ENCODE results near the gene GPHN.

The GPHN gene

DNA sequence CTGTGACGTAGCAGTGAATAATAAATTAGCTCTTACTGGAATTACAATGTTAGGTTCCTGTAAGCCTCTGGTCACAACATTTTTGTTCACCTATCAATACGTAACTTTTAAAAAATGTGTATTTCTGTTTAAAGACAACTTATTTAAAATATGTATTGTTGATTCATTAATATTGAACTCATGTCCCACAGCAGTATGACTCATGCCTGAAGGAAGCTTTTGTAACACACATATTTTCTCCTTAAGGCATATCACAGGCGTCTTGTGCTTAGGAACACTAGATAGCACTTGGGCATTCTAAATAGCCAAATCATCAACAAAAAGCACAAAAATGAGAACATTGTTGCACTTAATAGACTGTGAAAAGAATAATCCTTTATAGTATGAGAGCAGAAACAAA, 92.5 kb downstream of the GPHN start:
- no peak for DNase-seq (ENCODE audit: low spot score)

DNA sequence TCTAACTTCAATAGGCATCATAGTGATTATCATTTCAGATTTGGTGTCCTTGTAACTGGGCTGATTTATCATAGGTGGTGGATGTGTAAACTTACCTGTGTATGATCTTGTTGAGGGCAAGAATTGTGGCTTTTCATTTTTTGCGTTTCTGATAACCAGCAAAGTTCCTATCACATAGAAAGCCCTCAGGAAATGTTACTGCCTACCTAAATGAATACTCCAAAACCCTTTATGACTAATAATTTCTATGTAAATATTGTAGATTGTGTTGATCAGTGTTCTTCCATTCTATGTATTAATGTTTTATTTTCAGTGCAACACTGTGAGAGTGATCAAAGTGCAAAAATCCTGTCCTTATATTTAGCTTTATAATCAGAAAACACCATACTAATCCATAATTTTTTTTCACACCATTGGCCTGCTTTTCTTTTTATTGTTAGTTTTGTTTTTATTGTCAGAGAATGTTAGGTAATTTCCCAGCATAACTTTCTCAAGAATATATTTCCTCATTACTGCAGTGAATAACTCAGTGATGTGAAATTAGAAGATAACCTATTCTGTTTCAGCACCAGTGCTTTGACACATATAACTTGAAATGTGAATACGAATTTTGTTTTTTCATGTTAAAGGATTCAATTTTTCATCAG, 94.1 kb downstream of the GPHN start:
- DNase-seq (ENCODE audit: low spot score), result no peak

DNA sequence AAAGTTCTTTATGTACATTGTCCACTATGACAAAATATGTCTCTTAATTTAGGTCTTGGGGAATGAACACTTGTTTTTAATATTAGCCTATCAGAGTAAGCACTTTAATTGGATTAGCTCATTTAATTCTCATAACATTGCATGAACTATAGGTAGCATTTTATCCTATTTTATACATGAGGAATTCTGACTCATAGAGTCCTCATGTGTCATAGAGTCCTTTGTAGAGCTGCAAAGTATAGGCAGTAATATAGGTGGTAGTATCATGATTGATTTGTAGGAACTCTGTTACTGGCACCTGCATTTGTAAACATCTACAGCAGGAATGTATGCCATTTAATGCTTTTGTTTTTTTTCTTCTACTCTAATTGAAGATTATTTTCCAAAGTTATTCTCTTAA, 96.0 kb downstream of the GPHN start:
- no peak for DNase-seq (ENCODE audit: low spot score)

DNA sequence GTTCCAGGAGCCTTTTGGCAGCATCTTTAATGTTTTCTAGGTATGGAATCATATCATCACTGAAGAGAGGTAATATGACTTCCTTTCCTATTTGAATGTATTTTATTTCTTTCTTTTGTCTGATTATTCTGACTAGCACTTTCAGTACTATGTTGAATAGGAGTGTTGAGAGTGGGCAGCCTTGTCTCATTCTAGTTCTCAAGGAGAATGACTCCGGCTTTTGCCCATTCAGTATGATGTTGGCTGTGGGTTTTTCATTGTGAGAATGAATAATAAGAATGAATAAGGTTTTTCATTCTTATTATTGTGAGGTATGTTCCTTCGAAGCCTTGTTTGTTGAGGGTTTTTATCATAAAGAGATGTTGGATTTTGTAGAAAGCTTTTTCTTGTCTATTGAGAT, 98.9 kb downstream of the GPHN start:
- DNase-seq (ENCODE audit: low spot score), result no peak

DNA sequence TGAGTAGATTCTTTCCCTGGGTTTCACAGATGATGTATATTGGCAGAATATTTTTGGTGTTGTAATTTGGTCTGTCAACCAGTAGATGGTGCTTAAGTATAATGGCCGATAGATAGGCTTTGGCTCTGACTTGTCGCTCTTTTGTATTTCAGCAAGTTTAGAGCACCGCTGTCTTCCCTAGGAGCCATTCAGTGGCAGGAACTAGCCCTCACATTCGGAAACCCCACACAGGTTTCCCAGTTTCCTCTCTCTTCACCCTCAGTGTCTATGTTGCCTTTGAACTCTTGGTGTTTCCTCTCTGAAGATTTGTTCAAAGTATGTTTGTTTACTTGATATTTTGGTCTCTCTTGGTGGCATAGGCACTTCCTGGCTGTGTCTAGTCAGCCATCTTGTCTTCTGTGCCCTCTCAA, 102.2 kb downstream of the GPHN start:
- no peak for DNase-seq (ENCODE audit: low spot score)

DNA sequence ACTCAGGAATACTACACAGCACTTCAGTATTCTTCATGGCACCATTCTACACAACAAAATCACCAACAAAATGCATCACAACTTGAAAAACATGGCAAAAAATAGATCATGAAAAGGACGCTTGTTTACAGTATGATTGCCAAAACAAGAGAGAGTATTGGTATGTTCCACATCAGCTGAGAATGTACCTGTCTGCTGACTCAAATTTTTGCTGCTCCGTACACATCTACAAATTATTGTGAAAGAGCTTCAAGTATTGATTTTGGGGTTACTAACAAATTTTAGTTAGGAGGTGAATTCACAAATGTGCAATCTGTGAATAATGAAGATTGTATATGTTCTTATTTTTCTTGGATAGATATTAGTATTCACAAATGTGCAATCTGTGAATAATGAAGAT, 105.4 kb downstream of the GPHN start:
- no peak for DNase-seq (ENCODE audit: low spot score)

DNA sequence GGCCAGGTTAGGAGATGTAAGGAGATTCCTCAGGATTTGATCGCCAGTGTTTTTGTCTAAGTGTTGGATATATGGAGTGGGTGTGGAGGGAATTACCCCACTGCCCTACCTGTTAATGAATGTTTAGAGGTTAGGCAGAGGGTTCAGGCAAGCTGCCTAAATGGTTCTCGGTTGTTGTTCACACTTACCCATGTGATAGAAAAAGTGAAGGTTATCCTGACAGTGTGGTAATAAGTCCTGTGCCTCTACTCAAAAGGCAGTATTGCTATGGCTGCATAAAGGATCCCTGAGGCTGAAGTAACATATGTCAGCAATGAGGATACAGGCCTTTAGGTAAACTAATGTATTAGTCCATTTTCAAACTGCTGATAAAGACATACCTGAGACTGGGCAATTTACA, 112.0 kb downstream of the GPHN start:
- no peak for DNase-seq (ENCODE audit: low spot score)

DNA sequence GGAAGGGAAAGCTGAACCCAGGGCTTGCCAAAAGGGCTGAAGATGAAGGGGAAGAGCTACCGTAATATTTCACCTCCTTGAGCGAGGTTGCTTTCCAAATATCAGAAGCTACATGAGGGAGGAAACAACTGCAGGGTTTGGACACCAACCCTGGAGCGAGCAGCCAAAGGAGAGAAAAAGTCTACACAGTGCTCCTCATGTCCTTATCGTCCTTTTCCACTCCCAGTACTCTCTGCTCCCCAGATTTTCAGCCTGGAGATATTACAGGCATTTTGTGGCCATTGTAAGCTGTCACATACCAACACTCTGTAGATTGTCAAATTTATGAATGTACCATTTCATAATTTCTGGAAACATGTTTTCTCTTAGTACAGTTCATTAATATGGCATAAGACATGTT, 115.9 kb downstream of the GPHN start:
- DNase-seq (ENCODE audit: low spot score), result no peak

DNA sequence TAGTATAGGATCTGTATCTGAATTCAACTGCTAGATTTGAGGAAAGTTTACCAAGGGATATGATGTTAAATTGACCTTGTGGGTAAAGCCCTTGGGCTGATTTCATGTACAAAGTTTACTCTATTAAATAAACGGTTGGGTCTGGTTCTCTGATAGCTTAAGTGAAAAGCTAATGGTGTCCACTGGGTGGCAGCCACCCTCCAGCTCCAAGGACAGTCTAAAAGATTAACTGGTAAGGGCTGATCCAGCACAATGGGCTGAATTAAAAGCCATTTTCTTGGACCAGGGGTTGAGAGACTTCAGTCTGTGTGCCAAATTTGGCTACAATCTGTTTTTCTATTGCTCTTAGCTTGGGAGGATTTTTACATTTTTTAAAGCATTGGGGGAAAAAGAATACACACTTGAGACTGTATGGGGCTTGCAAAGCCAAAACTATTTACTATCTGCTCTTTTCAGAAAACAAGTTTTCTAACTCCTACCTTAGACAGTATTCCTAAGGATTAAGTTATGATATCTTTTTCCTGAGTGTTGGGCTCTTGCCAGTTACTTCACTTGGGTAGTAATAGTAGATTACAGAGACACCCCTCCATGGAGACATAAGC, 116.5 kb downstream of the GPHN start:
- no peak for DNase-seq (ENCODE audit: low spot score)

DNA sequence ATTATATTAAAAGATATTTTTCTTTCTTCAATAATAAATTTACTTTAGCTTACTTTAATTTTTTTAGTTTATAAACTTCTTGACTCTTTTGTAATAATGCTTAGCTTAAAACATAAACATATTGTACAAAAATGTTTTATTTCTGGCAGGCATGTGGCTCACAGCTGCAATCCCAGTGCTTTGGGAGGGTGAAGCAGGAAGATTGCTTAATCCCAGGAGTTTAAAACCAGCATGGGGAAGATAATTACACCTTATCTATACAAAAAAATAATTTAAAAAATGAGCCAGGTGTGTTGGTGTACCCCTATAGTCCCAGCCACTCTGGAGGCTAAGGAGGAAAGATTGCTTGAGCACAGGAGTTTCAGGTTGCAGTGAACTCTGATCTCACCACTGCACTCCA, 120.7 kb downstream of the GPHN start:
- DNase-seq (ENCODE audit: low spot score), result no peak

DNA sequence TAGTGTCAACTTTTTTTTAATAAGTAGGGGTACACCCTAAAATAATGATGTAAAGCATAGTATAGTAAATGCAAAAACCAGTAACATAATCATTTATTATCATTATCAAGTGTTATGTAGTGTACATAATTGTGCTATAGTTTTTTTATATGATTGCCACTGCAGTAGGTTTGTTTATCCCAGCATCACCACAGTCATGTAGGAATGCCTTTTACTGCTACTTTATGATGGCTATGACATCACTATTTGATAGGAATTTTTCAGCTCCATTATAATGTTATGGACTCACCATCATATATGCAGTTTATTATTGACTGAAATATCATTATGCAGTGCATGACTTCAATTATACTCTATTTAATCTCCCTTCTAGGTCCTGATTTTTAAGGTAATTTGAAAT, 121.6 kb downstream of the GPHN start:
- no peak for DNase-seq (ENCODE audit: low spot score)

DNA sequence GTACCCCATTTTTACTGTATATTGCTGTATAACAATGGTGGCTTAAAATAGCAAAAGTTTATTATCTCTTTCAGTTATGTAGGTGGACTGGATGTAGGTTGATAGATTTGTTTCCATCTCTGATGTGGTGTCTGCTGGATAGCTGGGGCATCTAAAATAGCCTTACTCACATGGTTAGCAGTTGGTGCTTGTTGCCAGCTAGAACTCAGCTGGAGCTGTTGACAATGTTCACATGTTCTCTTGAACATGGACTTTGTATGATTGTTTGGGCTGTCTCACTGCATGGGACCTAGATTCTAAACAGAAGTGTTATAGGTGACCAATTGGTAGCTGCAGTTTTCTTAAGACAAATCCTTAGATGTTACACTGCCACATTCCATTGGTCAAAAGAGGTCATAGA, 126.9 kb downstream of the GPHN start:
- DNase-seq (ENCODE audit: low spot score), result no peak

DNA sequence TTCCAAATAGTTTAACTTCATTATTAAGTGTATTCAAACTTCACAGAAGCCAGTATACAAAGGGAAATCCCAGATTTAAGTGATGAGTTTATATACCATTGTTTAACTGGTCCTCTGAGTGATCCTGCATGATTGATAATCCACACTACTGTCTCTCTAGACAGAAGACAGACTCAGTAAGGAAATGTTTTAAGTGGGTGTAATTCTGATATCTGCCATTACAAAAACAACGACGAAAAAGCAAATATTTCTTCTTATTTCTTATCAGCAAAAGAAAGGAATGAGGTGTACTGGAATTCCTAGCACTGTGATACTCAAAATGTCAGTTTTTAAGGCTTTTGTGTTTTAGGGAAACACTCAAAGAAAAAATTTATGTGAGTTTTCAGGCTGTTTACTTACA, 127.5 kb downstream of the GPHN start:
- no peak for DNase-seq (ENCODE audit: low spot score)

DNA sequence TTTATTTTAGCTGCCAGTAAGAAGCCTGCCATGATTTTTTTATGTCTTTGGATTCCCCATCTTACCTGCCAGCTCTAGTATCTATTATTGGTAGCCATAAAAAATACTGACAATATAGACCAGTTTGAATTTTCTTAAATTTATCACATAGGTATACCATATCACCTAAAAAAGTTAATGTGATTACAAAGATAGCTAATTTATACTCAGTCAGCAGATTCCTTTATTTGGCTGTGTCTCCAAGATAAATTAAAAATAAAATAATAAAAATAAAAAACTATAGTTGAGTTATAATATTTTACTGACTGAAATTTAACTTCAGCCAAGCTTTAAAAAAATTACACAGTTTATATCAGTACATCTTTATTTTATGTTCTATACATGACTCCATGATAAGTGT, 128.3 kb downstream of the GPHN start:
- no peak for DNase-seq (ENCODE audit: low spot score)

DNA sequence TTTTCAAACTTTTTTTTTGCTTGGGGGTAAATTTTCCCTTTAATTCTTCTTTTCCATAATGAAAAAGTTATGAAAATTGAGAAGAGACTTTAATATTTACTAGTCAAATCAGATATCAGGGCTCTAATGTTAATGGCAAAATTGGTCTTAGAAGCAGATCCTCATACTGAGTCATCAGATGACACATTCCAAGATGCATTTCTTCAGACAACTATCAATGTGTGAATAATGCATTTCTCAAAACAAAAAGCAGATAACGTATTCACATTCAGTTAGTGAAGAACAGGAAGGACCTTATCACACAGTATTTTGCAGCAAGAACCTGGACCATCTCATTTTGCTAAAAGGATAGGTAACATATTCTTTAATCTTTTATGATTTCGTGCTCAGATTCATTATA, 130.7 kb downstream of the GPHN start:
- no peak for DNase-seq (ENCODE audit: low spot score)

DNA sequence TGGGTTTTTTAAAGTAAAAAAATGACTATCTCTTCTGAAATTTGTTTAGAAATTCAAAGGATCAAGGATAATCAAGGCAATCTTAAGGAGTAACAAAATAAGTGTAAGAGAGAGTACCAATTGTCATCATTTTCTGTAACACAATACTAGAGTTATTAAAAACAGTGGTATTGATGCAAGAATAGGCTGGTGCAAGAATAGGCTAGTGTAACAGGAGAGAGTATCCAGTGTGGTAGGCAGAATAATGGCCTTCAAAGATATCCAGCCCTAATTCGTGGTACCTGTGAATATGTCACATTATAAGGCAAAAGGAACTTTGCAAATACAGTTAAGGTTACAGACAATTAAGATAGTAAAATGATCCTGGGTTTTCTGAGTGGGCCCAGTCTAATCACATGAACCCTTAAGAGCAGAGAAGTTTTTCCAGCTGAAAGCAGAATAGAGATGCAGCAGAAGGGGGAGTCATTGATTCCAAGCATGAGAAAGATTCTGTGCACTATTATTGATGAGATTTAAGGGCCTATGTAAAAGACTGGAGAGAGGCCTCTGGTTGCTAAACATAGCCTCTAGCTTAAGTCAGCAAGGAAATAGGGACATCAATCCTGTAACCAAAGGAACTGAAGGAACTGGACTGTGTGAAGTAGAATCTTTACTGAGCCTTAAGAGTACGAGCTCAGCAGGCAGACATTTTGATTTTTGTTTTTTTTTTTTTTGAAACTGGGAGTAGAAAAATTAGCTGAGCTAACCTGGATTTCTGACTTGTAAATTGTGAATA, 134.1 kb downstream of the GPHN start:
- DNase-seq (ENCODE audit: low spot score), result no peak

DNA sequence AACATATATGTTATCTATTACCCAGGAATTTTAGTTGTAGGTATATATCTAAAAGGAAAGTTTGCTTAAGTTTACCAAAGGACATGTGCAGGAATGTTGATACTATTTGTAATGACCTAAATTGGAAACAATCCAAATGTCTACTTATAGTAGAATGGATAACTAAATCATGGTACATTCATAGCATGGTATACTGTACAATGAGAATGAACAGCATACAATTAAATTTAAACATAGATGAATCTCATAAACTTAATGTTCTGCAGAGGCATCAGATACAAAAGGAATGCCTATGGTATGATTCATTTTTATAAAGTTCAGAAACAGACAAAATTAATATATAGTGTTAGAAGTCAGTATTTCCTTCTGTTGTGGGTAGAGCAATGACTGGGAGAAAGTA, 135.4 kb downstream of the GPHN start:
- no peak for DNase-seq (ENCODE audit: low spot score)

DNA sequence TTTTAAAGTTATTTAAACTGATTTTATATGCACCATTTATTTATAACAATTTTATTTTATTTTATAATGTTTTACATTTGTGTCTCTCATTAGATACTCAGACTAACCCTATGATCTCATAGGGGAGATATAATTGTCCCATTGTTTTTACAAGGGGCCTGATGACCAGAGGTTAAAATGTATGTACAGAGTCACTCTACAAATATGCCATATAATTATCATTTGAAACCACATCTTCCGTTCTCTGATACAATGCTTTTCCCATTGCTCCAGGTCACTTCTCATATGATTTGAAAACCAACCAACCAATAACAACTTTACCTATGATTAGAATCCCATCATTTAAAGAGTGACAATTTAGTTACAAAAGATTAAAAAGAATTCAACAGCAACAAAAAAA, 137.8 kb downstream of the GPHN start:
- DNase-seq (ENCODE audit: low spot score), result no peak

DNA sequence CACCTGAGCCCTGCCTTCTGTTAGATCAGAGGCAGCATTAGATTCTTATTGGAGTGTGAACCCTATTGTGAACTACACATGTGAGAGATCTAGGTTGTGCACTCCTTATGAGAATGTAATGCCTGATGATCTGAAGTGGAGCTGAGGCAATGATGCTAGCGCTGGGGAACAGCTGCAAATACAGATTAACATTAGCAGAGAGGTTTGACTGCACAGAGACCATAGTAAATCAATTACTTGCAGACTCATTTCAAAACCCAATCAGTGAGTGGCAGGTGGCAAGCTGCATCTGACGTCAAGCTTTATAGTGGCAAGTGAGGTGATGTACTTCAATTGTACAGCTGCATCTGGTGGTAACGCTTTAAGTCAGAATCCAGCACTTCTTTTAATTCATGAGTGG, 141.6 kb downstream of the GPHN start:
- DNase-seq (ENCODE audit: low spot score), result no peak

DNA sequence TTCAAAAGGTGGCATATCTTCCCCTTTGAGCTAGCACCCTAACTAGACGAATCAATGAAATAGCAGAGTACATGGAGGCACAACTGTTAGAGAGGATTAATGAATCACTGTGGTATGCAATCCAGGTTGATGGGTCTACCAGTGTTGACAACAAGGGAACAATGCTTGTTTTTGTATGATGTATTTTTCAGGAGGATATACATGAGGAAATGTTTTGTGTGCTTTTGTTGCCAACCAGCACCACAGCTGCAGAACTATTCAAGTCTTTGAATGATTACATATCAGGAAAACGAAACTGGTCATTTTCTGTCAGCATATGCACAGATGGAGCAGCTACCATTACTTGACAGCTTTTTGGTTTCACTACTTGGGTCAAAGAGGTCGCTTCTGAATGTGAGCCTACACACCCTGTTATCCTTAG, 142.6 kb downstream of the GPHN start:
- DNase-seq (ENCODE audit: low spot score), result no peak

DNA sequence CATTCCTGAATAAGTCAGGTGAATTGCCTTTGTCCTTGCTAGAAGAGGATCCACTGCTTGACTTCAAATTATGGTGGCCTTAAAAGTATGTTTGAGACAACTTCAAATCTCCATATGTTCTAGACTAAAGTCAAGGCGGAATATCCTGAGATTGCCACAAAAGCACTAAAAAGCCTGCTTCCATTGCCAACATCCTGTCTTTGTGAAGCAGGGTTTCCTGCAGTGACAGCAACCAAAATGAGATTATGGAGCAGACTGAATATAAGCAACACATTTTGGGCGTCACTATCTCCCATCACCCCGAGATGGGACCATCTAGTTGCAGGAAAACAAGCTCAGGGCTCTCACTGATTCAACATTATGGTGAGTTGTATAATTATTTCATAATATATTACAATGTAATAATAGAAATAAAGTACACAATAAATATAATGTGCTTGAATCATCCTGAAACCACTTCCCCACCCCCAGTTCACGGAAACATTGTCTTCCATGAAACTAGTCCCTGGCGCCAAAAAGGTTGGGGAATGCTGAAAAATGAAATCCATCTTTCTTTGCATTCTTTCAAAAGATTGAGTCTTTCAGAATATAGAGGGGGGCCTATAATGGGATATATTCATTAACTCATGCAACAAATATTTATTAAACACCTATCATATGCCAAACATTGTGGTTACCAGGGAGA, 143.7 kb downstream of the GPHN start:
- no peak for DNase-seq (ENCODE audit: low spot score)

DNA sequence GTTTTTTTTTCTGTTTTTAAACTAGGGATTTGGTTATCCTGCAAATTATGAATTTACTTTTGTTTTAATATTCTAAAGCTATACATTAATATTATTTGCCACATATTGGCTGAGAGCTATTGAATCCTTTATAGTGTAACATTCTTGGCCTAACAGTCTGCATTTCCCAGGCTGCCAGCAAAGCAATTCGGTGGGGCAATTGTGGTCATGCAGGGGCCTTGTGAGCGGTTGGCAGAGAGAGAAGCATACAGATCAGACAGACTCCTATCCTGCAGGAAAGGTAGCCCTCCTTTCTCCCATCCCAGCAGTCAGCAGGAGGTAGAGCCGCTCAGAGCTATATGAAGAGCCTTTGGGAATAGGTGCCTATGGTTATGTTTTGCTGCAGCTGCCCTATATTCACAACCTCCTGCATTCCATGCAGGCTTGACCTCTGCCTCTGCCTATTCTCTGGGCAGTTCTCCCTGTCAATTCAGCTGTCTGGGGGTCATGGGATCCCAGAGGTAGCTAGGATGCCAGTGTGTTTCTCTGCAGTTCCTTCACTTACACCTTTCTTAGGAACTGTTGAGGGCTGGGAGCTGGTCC, 144.7 kb downstream of the GPHN start:
- DNase-seq (ENCODE audit: low spot score), result no peak

DNA sequence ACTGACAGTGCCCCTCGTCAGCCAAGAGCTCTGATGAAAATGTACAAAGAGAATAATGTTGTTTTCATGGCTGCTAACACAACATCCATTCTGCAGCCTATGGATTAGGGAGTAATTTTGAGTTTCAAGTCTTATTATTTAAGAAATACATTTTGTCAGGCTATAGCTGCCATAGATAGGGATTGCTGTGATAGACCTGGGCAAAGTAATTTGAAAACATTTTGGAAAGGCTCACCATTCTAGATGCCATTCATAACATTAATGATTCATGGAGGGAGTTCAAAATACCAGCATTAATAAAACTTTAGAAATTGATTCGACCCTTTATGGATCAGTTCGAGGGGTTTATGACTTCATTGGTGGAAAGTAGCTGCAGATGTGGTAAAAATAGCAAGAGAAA, 149.8 kb downstream of the GPHN start:
- DNase-seq (ENCODE audit: low spot score), result no peak

All from hematopoietic multipotent progenitor cell treated with erythropoietin and hydrocortisone succinate and interleukin-3 and kit ligand, for 15 days (in vitro differentiated cells).